NT2/D1 (cell line): ENCODE data around the gene FIG4.

Source experiments
- DNase-seq: peaks from one replicate; pipeline ENCODE4 v3.0.0-alpha.2; 2011; ENCODE audit warnings: low read depth, low spot score
- H3K27me3 ChIP-seq: 2 replicates; pipeline ENCODE4 v1.6.0; 2011; ENCODE audit warnings: mild to moderate bottlenecking; ENCODE audit not compliant: insufficient read length, insufficient read depth
- H3K36me3 ChIP-seq: 2 replicates; pipeline ENCODE4 v1.6.1; 2011; ENCODE audit warnings: mild to moderate bottlenecking, low read length, mixed read lengths; ENCODE audit not compliant: insufficient read depth, insufficient read length
- H3K4me1 ChIP-seq: 2 replicates; pipeline ENCODE4 v1.5.1; 2011; ENCODE audit not compliant: insufficient read depth, insufficient read length
- H3K4me3 ChIP-seq: 2 replicates; pipeline ENCODE4 v1.5.1; 2011; ENCODE audit warnings: low read depth; ENCODE audit not compliant: insufficient read length
- H3K9ac ChIP-seq: 2 replicates; pipeline ENCODE4 v1.6.0; 2011; ENCODE audit warnings: low read depth; ENCODE audit not compliant: insufficient read length
- H3K9me3 ChIP-seq: 2 replicates; pipeline ENCODE4 v1.5.1; 2011; ENCODE audit warnings: mild to moderate bottlenecking, low read length; ENCODE audit not compliant: insufficient read depth
- SUZ12 ChIP-seq: IDR thresholded peaks from 2 replicates; pipeline ENCODE4 v1.6.1; 2011; ENCODE audit not compliant: insufficient read length, insufficient read depth; ENCODE audit errors: extremely low read depth
- YY1 ChIP-seq: IDR thresholded peaks from 2 replicates; pipeline ENCODE4 v1.6.1; 2011; ENCODE audit not compliant: insufficient read length, insufficient read depth
- ZNF274 ChIP-seq: IDR thresholded peaks from 2 replicates; pipeline ENCODE4 v1.6.1; 2011; ENCODE audit warnings: mild to moderate bottlenecking, low read depth, low read length

FIG4 gene

GRCh38 chr6:109788687-109789086 lies 97.6 kb downstream of the FIG4 start:
- no peaks in the 10 kb centered on the region; the same call in 1 of the 2 replicates for H3K9me3 ChIP-seq
- H3K9ac ChIP-seq, result no peak overlapping the region
- no peaks in the 10 kb centered on the region for H3K4me1 ChIP-seq
- H3K36me3 ChIP-seq, result no peaks in the 10 kb centered on the region
- DNase-seq, result no peak
- H3K4me3 ChIP-seq, result no peak overlapping the region
- no peak for TF ChIP-seq YY1
- no peak for TF ChIP-seq SUZ12
- no peak for TF ChIP-seq ZNF274
- no peaks in the 10 kb centered on the region for H3K27me3 ChIP-seq

- H3K4me3 ChIP-seq, result no peak overlapping the region
- TF ChIP-seq YY1 (no peak), ZNF274 (no peak), SUZ12 (no peak)
- no peaks in the 10 kb centered on the region for H3K27me3 ChIP-seq
- H3K36me3 ChIP-seq, result no peaks in the 10 kb centered on the region
- no peaks in the 10 kb centered on the region for H3K4me1 ChIP-seq
- H3K9ac ChIP-seq, result no peak overlapping the region
- no peak for DNase-seq
- H3K9me3 ChIP-seq, result no peaks in the 10 kb centered on the region; the same call in 1 of the 2 replicates
Observed at GRCh38 chr6:109790131-109790530, 99.0 kb downstream of the FIG4 start.

GRCh38 chr6:109791301-109791700 lies 100.2 kb downstream of the FIG4 start:
- Histone ChIP-seq H3K4me3 (no peak overlapping the region), H3K4me1 (no peaks in the 10 kb centered on the region), H3K36me3 (no peaks in the 10 kb centered on the region), H3K9ac (no peak overlapping the region), H3K27me3 (no peaks in the 10 kb centered on the region), H3K9me3 (no peaks in the 10 kb centered on the region; the same call in 1 of the 2 replicates)
- no peak for DNase-seq
- TF ChIP-seq ZNF274, result no peak
- no peak for TF ChIP-seq YY1
- no peak for TF ChIP-seq SUZ12

GRCh38 chr6:109793021-109793420 lies 101.9 kb downstream of the FIG4 start:
- no peak overlapping the region for H3K4me3 ChIP-seq
- DNase-seq, result no peak
- H3K9me3 ChIP-seq, result no peaks in the 10 kb centered on the region

GRCh38 chr6:109793792-109794191 lies 102.7 kb downstream of the FIG4 start:
- Histone ChIP-seq H3K4me3 (no peak overlapping the region), H3K36me3 (no peaks in the 10 kb centered on the region), H3K9me3 (no peaks in the 10 kb centered on the region), H3K27me3 (no peaks in the 10 kb centered on the region), H3K9ac (no peak overlapping the region), H3K4me1 (no peaks in the 10 kb centered on the region)
- TF ChIP-seq YY1, result no peak
- no peak for TF ChIP-seq SUZ12
- TF ChIP-seq ZNF274, result no peak
- DNase-seq, result no peak

More at GRCh38 chr6:109793021-109793420, 101.9 kb downstream of the FIG4 start:
- no peak for TF ChIP-seq YY1
- no peaks in the 10 kb centered on the region for H3K36me3 ChIP-seq
- no peak overlapping the region for H3K9ac ChIP-seq
- H3K27me3 ChIP-seq, result no peaks in the 10 kb centered on the region
- no peaks in the 10 kb centered on the region for H3K4me1 ChIP-seq

GRCh38 chr6:109794201-109794923 lies 103.3 kb downstream of the FIG4 start:
- Histone ChIP-seq H3K27me3 (no peaks in the 10 kb centered on the region), H3K9ac (no peak overlapping the region), H3K36me3 (no peaks in the 10 kb centered on the region), H3K4me3 (no peak overlapping the region), H3K4me1 (no peaks in the 10 kb centered on the region), H3K9me3 (no peaks in the 10 kb centered on the region)
- no peak for DNase-seq
- no peak for TF ChIP-seq SUZ12
- TF ChIP-seq ZNF274, result no peak
- TF ChIP-seq YY1, result no peak

- H3K9me3 ChIP-seq, result no peaks in the 10 kb centered on the region
- no peaks in the 10 kb centered on the region for H3K36me3 ChIP-seq
- no peak overlapping the region for H3K9ac ChIP-seq
- no peaks in the 10 kb centered on the region for H3K27me3 ChIP-seq
- no peak for DNase-seq
- no peaks in the 10 kb centered on the region for H3K4me1 ChIP-seq
- H3K4me3 ChIP-seq, result no peak overlapping the region
- TF ChIP-seq YY1 (no peak), SUZ12 (no peak), ZNF274 (no peak)
Observed at GRCh38 chr6:109795994-109796555, 105.0 kb downstream of the FIG4 start.
